Neural cell (in vitro differentiated cells): Measurements from ENCODE around the gene SPATA9. TPM values are rescaled to one million over a fixed set of nuclear protein-coding genes. Genes with fewer than 3 reads are reported as not detected.

Experiments used
- H2AFZ ChIP-seq: fragments of 200-600, 300-800 bp; sonication (generic), shearing (Covaris generic); 2 replicates; pipeline ENCODE4 v1.6.0; 2014; ENCODE audit warnings: low read depth, mild to moderate bottlenecking, antibody characterized with exemption, low read length, moderate library complexity
- H3F3A ChIP-seq: fragments of 200-600 bp; shearing (Covaris generic); 2 replicates; pipeline ENCODE4 v1.6.1; 2016; ENCODE audit warnings: mild to moderate bottlenecking, moderate library complexity, mixed read lengths, antibody characterized with exemption, low read length; ENCODE audit not compliant: insufficient read depth, poor library complexity, severe bottlenecking
- H3K27ac ChIP-seq: fragments of 200-600, 300-800 bp; sonication (generic), shearing (Covaris generic); 2 replicates; pipeline ENCODE4 v1.5.1; 2014; ENCODE audit warnings: mild to moderate bottlenecking, low read length, moderate library complexity
- H3K27me3 ChIP-seq: fragments of 300-800, 200-600 bp; sonication (generic), shearing (Covaris generic); 2 replicates; pipeline ENCODE4 v1.6.0; 2014; ENCODE audit warnings: mild to moderate bottlenecking, low read depth, low read length, moderate library complexity; ENCODE audit not compliant: insufficient read depth
- H3K36me3 ChIP-seq: fragments of 300-800, 200-600 bp; sonication (generic), shearing (Covaris generic); 2 replicates; pipeline ENCODE4 v1.5.1; 2014; ENCODE audit warnings: mild to moderate bottlenecking, antibody characterized with exemption, low read length, moderate library complexity; ENCODE audit not compliant: insufficient read depth
- H3K4me2 ChIP-seq: fragments of 300-800, 200-600 bp; sonication (generic), shearing (Covaris generic); 2 replicates; pipeline ENCODE4 v1.6.0; 2014; ENCODE audit warnings: mild to moderate bottlenecking, low read length
- H3K4me3 ChIP-seq: fragments of 300-800, 200-600 bp; sonication (generic), shearing (Covaris generic); 2 replicates; pipeline ENCODE4 v1.5.1; 2014; ENCODE audit warnings: mild to moderate bottlenecking, low read length, moderate library complexity
- H3K79me2 ChIP-seq: fragments of 200-600 bp; shearing (Covaris generic); replicated peaks from 2 replicates; pipeline ENCODE4 v1.6.0; 2014; ENCODE audit warnings: mild to moderate bottlenecking, low read length, moderate library complexity; ENCODE audit not compliant: insufficient read depth
- H3K9ac ChIP-seq: fragments of 300-800, 200-600 bp; sonication (generic), shearing (Covaris generic); 2 replicates; pipeline ENCODE4 v1.6.1; 2016; ENCODE audit warnings: mild to moderate bottlenecking, low read length, mixed read lengths
- H3K9me2 ChIP-seq: fragments of 200-600 bp; shearing (Covaris generic); 2 replicates; pipeline ENCODE4 v1.6.1; 2016; ENCODE audit warnings: mild to moderate bottlenecking, low read length, mixed read lengths; ENCODE audit not compliant: insufficient read depth
- H3K9me3 ChIP-seq: fragments of 200-600, 300-800 bp; sonication (generic), shearing (Covaris generic); 2 replicates; pipeline ENCODE4 v1.6.1; 2016; ENCODE audit warnings: mild to moderate bottlenecking, mixed run types, low read length, moderate library complexity, mixed read lengths
- H4K20me1 ChIP-seq: fragments of 200-600 bp; shearing (Covaris generic); 2 replicates; pipeline ENCODE4 v1.6.1; 2016; ENCODE audit warnings: mild to moderate bottlenecking, mixed run types; ENCODE audit not compliant: insufficient read depth
- EP300 ChIP-seq: fragments of 450-650 bp; conservative IDR thresholded peaks from 2 replicates; pipeline ENCODE4 v1.6.1; 2014; ENCODE audit warnings: antibody characterized with exemption, mild to moderate bottlenecking, moderate library complexity; ENCODE audit not compliant: poor library complexity, severe bottlenecking
- EZH2 ChIP-seq: fragments of 200-600, 300-800 bp; shearing (Covaris generic), sonication (generic); IDR thresholded peaks from 2 replicates; pipeline ENCODE4 v1.6.1; 2014; ENCODE audit warnings: antibody characterized with exemption, low read length, borderline replicate concordance, mild to moderate bottlenecking; ENCODE audit not compliant: insufficient read depth, poor library complexity, severe bottlenecking
- MXI1 ChIP-seq: fragments of 450-650 bp; conservative IDR thresholded peaks from 2 replicates; pipeline ENCODE4 v1.6.1; 2014; ENCODE audit warnings: antibody characterized with exemption, mild to moderate bottlenecking; ENCODE audit not compliant: poor library complexity, severe bottlenecking
- POLR2AphosphoS5 ChIP-seq: IDR thresholded peaks from 2 replicates; pipeline ENCODE4 v1.6.1; 2012
- RAD21 ChIP-seq: fragments of 450-650 bp; conservative IDR thresholded peaks from 2 replicates; pipeline ENCODE4 v1.6.1; 2014; ENCODE audit warnings: antibody characterized with exemption, mild to moderate bottlenecking, moderate library complexity
- SMC3 ChIP-seq: fragments of 450-650 bp; conservative IDR thresholded peaks from 2 replicates; pipeline ENCODE4 v1.6.1; 2014; ENCODE audit warnings: antibody characterized with exemption, mild to moderate bottlenecking, moderate library complexity; ENCODE audit not compliant: poor library complexity
- TAF1 ChIP-seq: IDR thresholded peaks from 2 replicates; pipeline ENCODE4 v1.6.1; 2012; ENCODE audit warnings: low read depth
- polyA plus RNA-seq: library from polyadenylated mRNA; depleted of rRNA; stranded (reverse); fragments of >200 nt; gene quantifications from 2 replicates; pipeline ENCODE4 v1.2.3, GENCODE V29; 2014
- TF ChIP-seq, protein P1 (sequence below): IDR thresholded peaks from 2 replicates; pipeline ENCODE4 v1.6.1; 2012; ENCODE audit warnings: borderline replicate concordance
- TF ChIP-seq, protein P2 (sequence below): fragments of 450-650 bp; IDR thresholded peaks from 2 replicates; pipeline ENCODE4 v1.5.1; 2014; ENCODE audit warnings: antibody characterized with exemption, mild to moderate bottlenecking, moderate library complexity; ENCODE audit not compliant: poor library complexity, severe bottlenecking

The SPATA9 gene
- polyA plus RNA-seq, 1 donor from 2014 or later: 5.8 TPM

DNA sequence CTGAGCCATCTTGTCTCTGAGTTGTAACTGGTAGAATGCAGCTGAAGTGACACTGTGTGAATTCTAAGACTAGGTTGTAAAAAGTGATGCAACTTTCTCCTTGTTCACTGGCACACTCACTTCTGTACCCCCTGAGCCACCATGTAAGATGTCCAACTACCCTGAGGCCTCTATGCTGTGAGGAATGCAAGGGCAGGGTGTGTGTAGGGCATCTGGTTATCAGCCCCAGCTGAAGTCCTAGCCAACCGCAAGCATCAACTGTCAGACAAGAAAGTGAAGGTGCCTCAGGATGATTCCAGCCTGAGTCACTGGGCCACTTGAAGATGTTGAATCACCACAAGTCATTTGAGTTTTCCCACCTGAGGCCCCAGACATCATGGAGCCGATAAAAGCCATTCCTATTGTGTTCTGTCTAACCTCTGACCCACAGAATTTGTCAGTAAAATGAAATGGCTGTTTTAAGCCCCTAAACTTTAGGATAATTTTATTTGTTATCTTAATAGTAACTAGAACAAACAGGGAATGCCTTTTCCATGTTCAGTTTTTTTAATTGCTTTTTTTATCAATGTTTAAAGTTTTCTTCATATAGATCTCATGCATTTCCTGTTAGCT is 29.7 kb upstream of the SPATA9 start:
- no peaks in the 10 kb centered on the region for H4K20me1 ChIP-seq
- H3K36me3 ChIP-seq: no peaks in the 10 kb centered on the region
- no peak for TF ChIP-seq EZH2
- no peak for TF ChIP-seq RAD21
- TF ChIP-seq TAF1: no peak
- no peak for TF ChIP-seq SMC3
- TF ChIP-seq, protein P1, sequence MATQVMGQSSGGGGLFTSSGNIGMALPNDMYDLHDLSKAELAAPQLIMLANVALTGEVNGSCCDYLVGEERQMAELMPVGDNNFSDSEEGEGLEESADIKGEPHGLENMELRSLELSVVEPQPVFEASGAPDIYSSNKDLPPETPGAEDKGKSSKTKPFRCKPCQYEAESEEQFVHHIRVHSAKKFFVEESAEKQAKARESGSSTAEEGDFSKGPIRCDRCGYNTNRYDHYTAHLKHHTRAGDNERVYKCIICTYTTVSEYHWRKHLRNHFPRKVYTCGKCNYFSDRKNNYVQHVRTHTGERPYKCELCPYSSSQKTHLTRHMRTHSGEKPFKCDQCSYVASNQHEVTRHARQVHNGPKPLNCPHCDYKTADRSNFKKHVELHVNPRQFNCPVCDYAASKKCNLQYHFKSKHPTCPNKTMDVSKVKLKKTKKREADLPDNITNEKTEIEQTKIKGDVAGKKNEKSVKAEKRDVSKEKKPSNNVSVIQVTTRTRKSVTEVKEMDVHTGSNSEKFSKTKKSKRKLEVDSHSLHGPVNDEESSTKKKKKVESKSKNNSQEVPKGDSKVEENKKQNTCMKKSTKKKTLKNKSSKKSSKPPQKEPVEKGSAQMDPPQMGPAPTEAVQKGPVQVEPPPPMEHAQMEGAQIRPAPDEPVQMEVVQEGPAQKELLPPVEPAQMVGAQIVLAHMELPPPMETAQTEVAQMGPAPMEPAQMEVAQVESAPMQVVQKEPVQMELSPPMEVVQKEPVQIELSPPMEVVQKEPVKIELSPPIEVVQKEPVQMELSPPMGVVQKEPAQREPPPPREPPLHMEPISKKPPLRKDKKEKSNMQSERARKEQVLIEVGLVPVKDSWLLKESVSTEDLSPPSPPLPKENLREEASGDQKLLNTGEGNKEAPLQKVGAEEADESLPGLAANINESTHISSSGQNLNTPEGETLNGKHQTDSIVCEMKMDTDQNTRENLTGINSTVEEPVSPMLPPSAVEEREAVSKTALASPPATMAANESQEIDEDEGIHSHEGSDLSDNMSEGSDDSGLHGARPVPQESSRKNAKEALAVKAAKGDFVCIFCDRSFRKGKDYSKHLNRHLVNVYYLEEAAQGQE: no peak
- TF ChIP-seq MXI1: no peak
- no peaks in the 10 kb centered on the region for H3F3A ChIP-seq
- no peak overlapping the region for H3K27ac ChIP-seq
- no peaks in the 10 kb centered on the region for H3K79me2 ChIP-seq
- no peak overlapping the region for H2AFZ ChIP-seq
- peaks cover 12% of the 10 kb centered on the region for H3K27me3 ChIP-seq
- H3K9ac ChIP-seq: no peak overlapping the region
- H3K9me2 ChIP-seq: no peaks in the 10 kb centered on the region
- no peak overlapping the region for H3K4me2 ChIP-seq
- H3K4me3 ChIP-seq: no peak overlapping the region
- H3K9me3 ChIP-seq: no peaks in the 10 kb centered on the region

DNA sequence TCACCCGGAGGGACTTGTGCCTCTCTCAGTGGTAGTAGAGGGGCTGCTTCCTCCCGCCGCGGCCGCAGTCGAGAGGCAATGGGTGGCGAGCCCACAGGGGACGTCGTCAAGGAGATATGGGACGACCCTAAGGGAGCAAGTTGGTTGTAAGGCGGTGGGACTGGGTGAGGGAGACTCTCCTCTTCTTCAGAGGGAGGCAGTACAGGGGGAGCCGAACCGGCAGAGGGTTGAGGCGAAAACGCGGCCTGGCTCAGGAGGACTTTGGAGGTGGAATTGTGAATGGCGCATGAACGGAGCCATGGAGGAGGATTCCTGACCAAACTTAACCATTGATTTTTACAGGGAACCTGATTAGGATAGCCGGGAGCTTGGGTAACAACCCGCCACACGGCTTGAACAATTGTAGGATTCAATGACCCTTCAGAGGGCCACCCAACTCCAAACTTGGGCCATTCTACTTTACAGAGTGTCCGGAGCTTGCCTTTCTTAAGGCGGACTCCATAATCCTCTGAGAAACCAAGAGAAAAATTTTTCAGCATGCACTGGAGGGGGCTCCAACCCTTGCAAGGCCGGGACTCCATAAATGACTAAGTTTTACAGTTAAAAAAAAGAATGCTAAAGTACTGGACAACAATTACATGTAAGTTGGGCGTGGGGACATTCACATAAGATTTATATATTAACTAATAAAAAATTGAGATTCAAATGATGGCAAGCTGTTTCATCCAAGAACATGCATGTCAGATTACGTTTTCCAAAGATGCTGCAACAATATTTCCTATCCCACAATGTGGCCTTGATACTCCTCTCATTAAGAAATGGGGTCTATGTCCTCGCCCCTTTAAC is 28.9 kb upstream of the SPATA9 start:
- H3K9ac ChIP-seq: no peak overlapping the region
- no peak overlapping the region for H3K4me3 ChIP-seq
- H3K4me2 ChIP-seq: no peak overlapping the region

More for the DNA sequence above, 28.9 kb upstream of the SPATA9 start:
- Histone ChIP-seq H3K36me3 (no peaks in the 10 kb centered on the region), H2AFZ (no peak overlapping the region), H3K9me3 (no peaks in the 10 kb centered on the region), H3F3A (no peaks in the 10 kb centered on the region), H3K27me3 (peaks cover 12% of the 10 kb centered on the region), H3K79me2 (no peaks in the 10 kb centered on the region), H3K9me2 (no peaks in the 10 kb centered on the region), H4K20me1 (no peaks in the 10 kb centered on the region), H3K27ac (no peak overlapping the region)
- TF ChIP-seq POLR2AphosphoS5 (no peak), TAF1 (no peak), EZH2 (no peak), MXI1 (no peak), RAD21 (no peak), EP300 (no peak), SMC3 (no peak)
- TF ChIP-seq, protein P1: no peak
- TF ChIP-seq, protein P2, sequence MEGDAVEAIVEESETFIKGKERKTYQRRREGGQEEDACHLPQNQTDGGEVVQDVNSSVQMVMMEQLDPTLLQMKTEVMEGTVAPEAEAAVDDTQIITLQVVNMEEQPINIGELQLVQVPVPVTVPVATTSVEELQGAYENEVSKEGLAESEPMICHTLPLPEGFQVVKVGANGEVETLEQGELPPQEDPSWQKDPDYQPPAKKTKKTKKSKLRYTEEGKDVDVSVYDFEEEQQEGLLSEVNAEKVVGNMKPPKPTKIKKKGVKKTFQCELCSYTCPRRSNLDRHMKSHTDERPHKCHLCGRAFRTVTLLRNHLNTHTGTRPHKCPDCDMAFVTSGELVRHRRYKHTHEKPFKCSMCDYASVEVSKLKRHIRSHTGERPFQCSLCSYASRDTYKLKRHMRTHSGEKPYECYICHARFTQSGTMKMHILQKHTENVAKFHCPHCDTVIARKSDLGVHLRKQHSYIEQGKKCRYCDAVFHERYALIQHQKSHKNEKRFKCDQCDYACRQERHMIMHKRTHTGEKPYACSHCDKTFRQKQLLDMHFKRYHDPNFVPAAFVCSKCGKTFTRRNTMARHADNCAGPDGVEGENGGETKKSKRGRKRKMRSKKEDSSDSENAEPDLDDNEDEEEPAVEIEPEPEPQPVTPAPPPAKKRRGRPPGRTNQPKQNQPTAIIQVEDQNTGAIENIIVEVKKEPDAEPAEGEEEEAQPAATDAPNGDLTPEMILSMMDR: no peak
